HCT116 (cell line): Measurements from ENCODE around the gene BRINP3. TPM values are rescaled to one million over a fixed set of nuclear protein-coding genes. Genes with fewer than 3 reads are reported as not detected.

Experiments used
- ATAC-seq: fragments of 200-7000 bp; cut with Tn5 transposase; 2 replicates; pipeline ENCODE4 v1.9.1; 2020; ENCODE audit warnings: mild to moderate bottlenecking, moderate library complexity
- BruUV-seq: library from RNA; stranded (reverse); fragments of 400-500 nt; replicated peaks from 2 replicates; lab custom pipeline; 2021; lab: Mats Ljungman, UMichigan
- CTCF ChIA-PET: fragments of 300-600 bp; sonication (Branson Sonifier 250); formaldehyde crosslinking; loops from one replicate; lab custom pipeline; 2021; ENCODE audit warnings: antibody characterized with exemption; lab: Charles Lee
- POLR2A ChIA-PET: fragments of 300-600, 350-600 bp; sonication (Branson Sonifier 250); formaldehyde crosslinking; loops from one replicate; lab custom pipeline; 2021; ENCODE audit warnings: antibody characterized with exemption; lab: Charles Lee
- RAD21 ChIA-PET, 2 experiments: fragments of 300-600 bp; sonication (Branson Sonifier 250); formaldehyde crosslinking; loops; one replicate each; lab custom pipeline; 2023; ENCODE audit warnings: low total read pairs in 2 of 2; ENCODE audit not compliant: uncharacterized antibody in 2 of 2, unreplicated experiment in 2 of 2, low non-redundant PET in 1 of 2; lab: Charles Lee
- DNase-seq: peaks from one replicate; pipeline ENCODE4 v3.0.0-alpha.2; 2010; ENCODE audit warnings: low read depth, low spot score
- H2AFZ ChIP-seq: fragments of 200-600 bp; shearing (Covaris generic), sonication (generic); 2 replicates; pipeline ENCODE4 v1.6.1; 2017; ENCODE audit warnings: low read depth, mixed run types, mixed read lengths, antibody characterized with exemption, low read length; ENCODE audit not compliant: poor library complexity, severe bottlenecking
- H3K27ac ChIP-seq: 2 replicates; pipeline ENCODE4 v1.5.1; 2012; ENCODE audit warnings: low read depth, low read length
- H3K27me3 ChIP-seq: fragments of 200-600 bp; sonication (generic); 2 replicates; pipeline ENCODE4 v1.6.1; 2016; ENCODE audit warnings: mixed run types, low read length, mixed read lengths; ENCODE audit not compliant: insufficient read depth
- H3K36me3 ChIP-seq, 2 experiments: fragments of 200-500 bp in 1 of 2; fragments of 200-600 bp in 1 of 2; sonication (Bioruptor generic) in 1 of 2; sonication (generic) in 1 of 2; 2 replicates each; pipeline versions ENCODE4 v1.5.1 to v1.6.1; 2014 to 2016; ENCODE audit warnings: low read length in 2 of 2, inconsistent platforms in 1 of 2, mixed read lengths in 1 of 2, mixed run types in 1 of 2; ENCODE audit not compliant: insufficient read depth in 2 of 2, control insufficient read depth in 1 of 2
- H3K4me1 ChIP-seq, 2 experiments: fragments of 200-600 bp in 1 of 2; sonication (generic) in 1 of 2; 2 replicates each; pipeline versions ENCODE4 v1.5.1 to v1.6.1; 2012 to 2017; ENCODE audit warnings: low read length in 2 of 2, inconsistent platforms in 1 of 2, mild to moderate bottlenecking in 1 of 2, mixed read lengths in 1 of 2, mixed run types in 1 of 2, moderate library complexity in 1 of 2; ENCODE audit not compliant: insufficient read depth in 2 of 2, control insufficient read depth in 1 of 2
- H3K4me2 ChIP-seq: fragments of 200-600 bp; sonication (generic); 2 replicates; pipeline ENCODE4 v1.6.1; 2017; ENCODE audit warnings: mixed run types, low read length, mixed read lengths
- H3K4me3 ChIP-seq, 2 experiments: fragments of 200-600 bp in 1 of 2; sonication (generic) in 1 of 2; replicated peaks in 1 of 2; 2 replicates each; pipeline ENCODE4 v1.5.1; 2011 to 2016; ENCODE audit warnings: low read length in 2 of 2, control low read depth in 1 of 2, low read depth in 1 of 2, mild to moderate bottlenecking in 1 of 2, mixed read lengths in 1 of 2, mixed run types in 1 of 2
- H3K79me2 ChIP-seq: fragments of 200-600 bp; sonication (generic); 2 replicates; pipeline ENCODE4 v1.6.1; 2017; ENCODE audit warnings: mild to moderate bottlenecking, mixed run types, low read length, moderate library complexity, mixed read lengths; ENCODE audit not compliant: insufficient read depth
- H3K9ac ChIP-seq: fragments of 200-600 bp; sonication (generic); 2 replicates; pipeline ENCODE4 v1.6.1; 2016; ENCODE audit warnings: low read length, mixed read lengths
- H3K9me2 ChIP-seq: fragments of 200-600 bp; sonication (generic), shearing (Covaris generic); 2 replicates; pipeline ENCODE4 v1.6.1; 2017; ENCODE audit warnings: mixed run types, mild to moderate bottlenecking, moderate library complexity; ENCODE audit not compliant: insufficient read depth
- H3K9me3 ChIP-seq, 2 experiments: fragments of 200-500 bp in 1 of 2; fragments of 200-600 bp in 1 of 2; sonication (Bioruptor generic) in 1 of 2; sonication (generic) in 1 of 2; 2 replicates each; pipeline ENCODE4 v1.6.1; 2014 to 2017; ENCODE audit warnings: low read length in 2 of 2, mixed read lengths in 2 of 2, inconsistent platforms in 1 of 2, low read depth in 1 of 2, mild to moderate bottlenecking in 1 of 2, mixed run types in 1 of 2, moderate library complexity in 1 of 2; ENCODE audit not compliant: control insufficient read depth in 1 of 2, insufficient read depth in 1 of 2
- H4K20me1 ChIP-seq: fragments of 200-600 bp; sonication (generic), shearing (Covaris generic); 2 replicates; pipeline ENCODE4 v1.6.1; 2017; ENCODE audit warnings: mixed run types, mild to moderate bottlenecking, moderate library complexity; ENCODE audit not compliant: insufficient read depth
- ATF3 ChIP-seq: IDR thresholded peaks from 2 replicates; pipeline ENCODE4 v1.6.1; 2012
- EGR1 ChIP-seq: IDR thresholded peaks from 2 replicates; pipeline ENCODE4 v1.6.1; 2012; ENCODE audit warnings: low read depth
- ELF1 ChIP-seq: IDR thresholded peaks from 2 replicates; pipeline ENCODE4 v1.6.1; 2012; ENCODE audit warnings: low read depth, borderline replicate concordance
- EZH2 ChIP-seq: fragments of 200-600 bp; sonication (generic); IDR thresholded peaks from 2 replicates; pipeline ENCODE4 v1.6.1; 2017; ENCODE audit warnings: antibody characterized with exemption, mixed run types
- FOSL1 ChIP-seq: IDR thresholded peaks from 2 replicates; pipeline ENCODE4 v1.6.1; 2012; ENCODE audit warnings: low read depth
- JUND ChIP-seq: IDR thresholded peaks from 2 replicates; pipeline ENCODE4 v1.6.1; 2012
- POLR2AphosphoS5 ChIP-seq: IDR thresholded peaks from 2 replicates; pipeline ENCODE4 v1.6.1; 2011; ENCODE audit warnings: mild to moderate bottlenecking, low read depth, low read length, moderate library complexity
- RAD21 ChIP-seq: IDR thresholded peaks from 2 replicates; pipeline ENCODE4 v1.6.1; 2012; ENCODE audit warnings: low read depth, mild to moderate bottlenecking
- SIN3A ChIP-seq: IDR thresholded peaks from 2 replicates; pipeline ENCODE4 v1.6.1; 2012; ENCODE audit warnings: low read depth
- SP1 ChIP-seq: IDR thresholded peaks from 2 replicates; pipeline ENCODE4 v1.6.1; 2012; ENCODE audit warnings: low read depth
- SRF ChIP-seq: IDR thresholded peaks from 2 replicates; pipeline ENCODE4 v1.6.1; 2012; ENCODE audit warnings: low read depth
- YY1 ChIP-seq: IDR thresholded peaks from 2 replicates; pipeline ENCODE4 v1.6.1; 2011; ENCODE audit warnings: low read length, low read depth, moderate library complexity, mild to moderate bottlenecking; ENCODE audit not compliant: insufficient replicate concordance; ENCODE audit errors: extremely low read depth
- ZNF274 ChIP-seq: fragments of 200-500 bp; sonication (Bioruptor generic); IDR thresholded peaks from 2 replicates; pipeline ENCODE4 v1.6.1; 2014; ENCODE audit warnings: mild to moderate bottlenecking, low read depth, low read length, inconsistent platforms
- intact Hi-C: fragments of 100-400 bp; cut with micrococcal nuclease; formaldehyde crosslinking; loops from 2 replicates; pipeline ENCODE4 v1.10.0; 2022
- total RNA-seq: library from RNA; stranded (reverse); gene quantifications from one replicate; pipeline ENCODE4 v1.2.1, GENCODE V29; 2021; ENCODE audit not compliant: unreplicated experiment
- TF ChIP-seq, protein P1 (sequence below): IDR thresholded peaks from 2 replicates; pipeline ENCODE4 v1.6.1; 2011; ENCODE audit warnings: mild to moderate bottlenecking, low read length, moderate library complexity; ENCODE audit not compliant: insufficient replicate concordance; ENCODE audit errors: extremely low read depth
- TF ChIP-seq, protein P2 (sequence below): IDR thresholded peaks from 2 replicates; pipeline ENCODE4 v1.6.1; 2012; ENCODE audit warnings: low read depth
- TF ChIP-seq, protein P3 (sequence below), 3 experiments: fragments of 200-600 bp in 1 of 3; sonication (generic) in 1 of 3; IDR thresholded peaks in 2 of 3; conservative IDR thresholded peaks in 1 of 3; 2 replicates each; pipeline ENCODE4 v1.5.1; 2012 to 2017; ENCODE audit warnings: low read depth in 2 of 3, low read length in 2 of 3, antibody characterized with exemption in 1 of 3, borderline replicate concordance in 1 of 3, control low read depth in 1 of 3, mild to moderate bottlenecking in 1 of 3, mixed read lengths in 1 of 3, mixed run types in 1 of 3, moderate library complexity in 1 of 3; ENCODE audit not compliant: insufficient read depth in 1 of 3
- TF ChIP-seq, protein P4 (sequence below): IDR thresholded peaks from 2 replicates; pipeline ENCODE4 v1.6.1; 2012

Gene BRINP3
- total RNA-seq, 1 experiment from 2014 or later = not detected

DNA sequence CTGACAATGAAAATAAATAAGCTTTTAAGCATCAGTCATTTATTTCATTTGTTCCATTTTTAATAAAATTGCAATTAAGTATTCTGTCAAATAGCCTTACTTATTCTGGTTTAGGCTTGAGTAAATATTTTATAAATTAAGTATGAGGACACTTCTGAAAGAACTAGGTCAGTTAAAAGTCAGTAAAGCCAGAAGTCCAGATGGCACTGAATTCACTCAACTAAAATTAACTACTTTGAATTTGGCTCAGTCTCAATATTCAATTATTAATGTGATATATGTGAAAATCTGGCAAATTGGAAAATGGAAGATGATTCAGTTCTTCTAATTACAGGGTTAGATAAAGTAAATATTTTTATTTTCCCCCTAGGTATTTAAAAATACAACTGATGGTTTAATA lies 174.2 kb downstream of the BRINP3 start:
- Histone ChIP-seq H2AFZ (no peak overlapping the region), H3K9me3 (no peaks in the 10 kb centered on the region), H3K79me2 (no peaks in the 10 kb centered on the region), H3K27ac (no peak overlapping the region), H3K4me1 (no peaks in the 10 kb centered on the region), H3K36me3 (no peaks in the 10 kb centered on the region), H3K4me2 (no peak overlapping the region), H4K20me1 (no peaks in the 10 kb centered on the region), H3K27me3 (no peaks in the 10 kb centered on the region), H3K9me2 (no peaks in the 10 kb centered on the region), H3K9ac (no peak overlapping the region), H3K4me3 (no peak overlapping the region)
- RAD21 ChIA-PET = no interaction called here
- BruUV-seq = no TSS peak
- CTCF ChIA-PET = no interaction called here
- TF ChIP-seq, protein P1, sequence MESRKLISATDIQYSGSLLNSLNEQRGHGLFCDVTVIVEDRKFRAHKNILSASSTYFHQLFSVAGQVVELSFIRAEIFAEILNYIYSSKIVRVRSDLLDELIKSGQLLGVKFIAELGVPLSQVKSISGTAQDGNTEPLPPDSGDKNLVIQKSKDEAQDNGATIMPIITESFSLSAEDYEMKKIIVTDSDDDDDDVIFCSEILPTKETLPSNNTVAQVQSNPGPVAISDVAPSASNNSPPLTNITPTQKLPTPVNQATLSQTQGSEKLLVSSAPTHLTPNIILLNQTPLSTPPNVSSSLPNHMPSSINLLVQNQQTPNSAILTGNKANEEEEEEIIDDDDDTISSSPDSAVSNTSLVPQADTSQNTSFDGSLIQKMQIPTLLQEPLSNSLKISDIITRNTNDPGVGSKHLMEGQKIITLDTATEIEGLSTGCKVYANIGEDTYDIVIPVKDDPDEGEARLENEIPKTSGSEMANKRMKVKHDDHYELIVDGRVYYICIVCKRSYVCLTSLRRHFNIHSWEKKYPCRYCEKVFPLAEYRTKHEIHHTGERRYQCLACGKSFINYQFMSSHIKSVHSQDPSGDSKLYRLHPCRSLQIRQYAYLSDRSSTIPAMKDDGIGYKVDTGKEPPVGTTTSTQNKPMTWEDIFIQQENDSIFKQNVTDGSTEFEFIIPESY = no peak
- no peak for TF ChIP-seq RAD21
- TF ChIP-seq SRF = no peak
- TF ChIP-seq EZH2 = no peak
- TF ChIP-seq, protein P2, sequence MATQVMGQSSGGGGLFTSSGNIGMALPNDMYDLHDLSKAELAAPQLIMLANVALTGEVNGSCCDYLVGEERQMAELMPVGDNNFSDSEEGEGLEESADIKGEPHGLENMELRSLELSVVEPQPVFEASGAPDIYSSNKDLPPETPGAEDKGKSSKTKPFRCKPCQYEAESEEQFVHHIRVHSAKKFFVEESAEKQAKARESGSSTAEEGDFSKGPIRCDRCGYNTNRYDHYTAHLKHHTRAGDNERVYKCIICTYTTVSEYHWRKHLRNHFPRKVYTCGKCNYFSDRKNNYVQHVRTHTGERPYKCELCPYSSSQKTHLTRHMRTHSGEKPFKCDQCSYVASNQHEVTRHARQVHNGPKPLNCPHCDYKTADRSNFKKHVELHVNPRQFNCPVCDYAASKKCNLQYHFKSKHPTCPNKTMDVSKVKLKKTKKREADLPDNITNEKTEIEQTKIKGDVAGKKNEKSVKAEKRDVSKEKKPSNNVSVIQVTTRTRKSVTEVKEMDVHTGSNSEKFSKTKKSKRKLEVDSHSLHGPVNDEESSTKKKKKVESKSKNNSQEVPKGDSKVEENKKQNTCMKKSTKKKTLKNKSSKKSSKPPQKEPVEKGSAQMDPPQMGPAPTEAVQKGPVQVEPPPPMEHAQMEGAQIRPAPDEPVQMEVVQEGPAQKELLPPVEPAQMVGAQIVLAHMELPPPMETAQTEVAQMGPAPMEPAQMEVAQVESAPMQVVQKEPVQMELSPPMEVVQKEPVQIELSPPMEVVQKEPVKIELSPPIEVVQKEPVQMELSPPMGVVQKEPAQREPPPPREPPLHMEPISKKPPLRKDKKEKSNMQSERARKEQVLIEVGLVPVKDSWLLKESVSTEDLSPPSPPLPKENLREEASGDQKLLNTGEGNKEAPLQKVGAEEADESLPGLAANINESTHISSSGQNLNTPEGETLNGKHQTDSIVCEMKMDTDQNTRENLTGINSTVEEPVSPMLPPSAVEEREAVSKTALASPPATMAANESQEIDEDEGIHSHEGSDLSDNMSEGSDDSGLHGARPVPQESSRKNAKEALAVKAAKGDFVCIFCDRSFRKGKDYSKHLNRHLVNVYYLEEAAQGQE = no peak
- TF ChIP-seq EGR1 = no peak
- TF ChIP-seq, protein P3, sequence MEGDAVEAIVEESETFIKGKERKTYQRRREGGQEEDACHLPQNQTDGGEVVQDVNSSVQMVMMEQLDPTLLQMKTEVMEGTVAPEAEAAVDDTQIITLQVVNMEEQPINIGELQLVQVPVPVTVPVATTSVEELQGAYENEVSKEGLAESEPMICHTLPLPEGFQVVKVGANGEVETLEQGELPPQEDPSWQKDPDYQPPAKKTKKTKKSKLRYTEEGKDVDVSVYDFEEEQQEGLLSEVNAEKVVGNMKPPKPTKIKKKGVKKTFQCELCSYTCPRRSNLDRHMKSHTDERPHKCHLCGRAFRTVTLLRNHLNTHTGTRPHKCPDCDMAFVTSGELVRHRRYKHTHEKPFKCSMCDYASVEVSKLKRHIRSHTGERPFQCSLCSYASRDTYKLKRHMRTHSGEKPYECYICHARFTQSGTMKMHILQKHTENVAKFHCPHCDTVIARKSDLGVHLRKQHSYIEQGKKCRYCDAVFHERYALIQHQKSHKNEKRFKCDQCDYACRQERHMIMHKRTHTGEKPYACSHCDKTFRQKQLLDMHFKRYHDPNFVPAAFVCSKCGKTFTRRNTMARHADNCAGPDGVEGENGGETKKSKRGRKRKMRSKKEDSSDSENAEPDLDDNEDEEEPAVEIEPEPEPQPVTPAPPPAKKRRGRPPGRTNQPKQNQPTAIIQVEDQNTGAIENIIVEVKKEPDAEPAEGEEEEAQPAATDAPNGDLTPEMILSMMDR (IDR thresholded peaks at IDR 0.05 in 2 of 3, conservative IDR thresholded peaks at IDR 0.05 in 1 of 3; ENCODE audit: borderline replicate concordance in 1 of 3, insufficient read depth in 1 of 3, low read depth in 2 of 3, low read length in 2 of 3) = no peak
- TF ChIP-seq YY1 = no peak
- TF ChIP-seq SP1 = no peak
- TF ChIP-seq, protein P4, sequence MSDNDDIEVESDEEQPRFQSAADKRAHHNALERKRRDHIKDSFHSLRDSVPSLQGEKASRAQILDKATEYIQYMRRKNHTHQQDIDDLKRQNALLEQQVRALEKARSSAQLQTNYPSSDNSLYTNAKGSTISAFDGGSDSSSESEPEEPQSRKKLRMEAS = no peak
- TF ChIP-seq POLR2AphosphoS5 = no peak
- TF ChIP-seq ZNF274 = no peak
- no peak for TF ChIP-seq JUND
- TF ChIP-seq ATF3 = no peak
- TF ChIP-seq FOSL1 = no peak
- TF ChIP-seq ELF1 = no peak
- TF ChIP-seq SIN3A = no peak
- ATAC-seq = no peak
- intact Hi-C loops = no loop called here
- no peak for DNase-seq
- POLR2A ChIA-PET = no interaction called here
